Measurements from ENCODE around the gene RHEX.

DNA sequence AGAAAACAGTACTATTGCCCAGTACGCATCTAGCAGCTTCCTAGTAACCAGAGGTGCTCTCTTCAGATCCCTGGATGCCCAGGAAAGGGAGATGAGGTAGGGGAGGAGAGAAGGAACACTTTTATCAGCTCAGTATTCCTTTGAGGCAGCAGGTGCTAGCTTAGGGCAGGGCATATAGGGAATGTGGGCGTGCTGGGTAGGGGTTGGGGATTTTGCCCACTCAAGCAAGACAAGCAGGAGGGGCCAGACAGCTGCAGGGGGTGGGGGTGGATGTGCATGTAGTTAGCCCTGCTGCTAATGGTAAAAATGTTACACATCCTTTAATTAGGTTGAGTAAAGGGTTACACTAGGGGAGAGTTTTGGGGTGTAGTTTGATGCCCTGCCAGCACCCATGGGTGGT lies 82.3 kb downstream of the RHEX start:
- TF ChIP-seq CTCF (IDR thresholded peaks at IDR 0.05), result no peak
- no peak for TF ChIP-seq EZH2 (IDR thresholded peaks at IDR 0.05; ENCODE audit: borderline replicate concordance, insufficient read depth, low read depth, low read length, poor library complexity, severe bottlenecking)
